GM21515 (cell line): ENCODE data around the gene MYO7A.
"Not testable (repeated sequence)": the region's sequence is repeated elsewhere in the genome, so short reads cannot be mapped to it uniquely, and the experiment has no call there.

ENCODE experiments used
- ATAC-seq: cut with Tn5 transposase; IDR thresholded peaks from one replicate; pipeline ENCODE4 v1.9.1; 2021; ENCODE audit not compliant: unreplicated experiment

The MYO7A gene

GRCh38 chr11:77092382-77092781 is 35.7 kb upstream of the MYO7A start:
- no peak for ATAC-seq

- no peak for ATAC-seq
Measured at GRCh38 chr11:77093056-77093891, 34.8 kb upstream of the MYO7A start.

- ATAC-seq = no peak
Measured at GRCh38 chr11:77093987-77094840, 33.8 kb upstream of the MYO7A start.

- no peak for ATAC-seq
Measured at GRCh38 chr11:77094841-77095365, 33.1 kb upstream of the MYO7A start.

GRCh38 chr11:77095551-77096490 is 32.2 kb upstream of the MYO7A start:
- ATAC-seq = no peak

- ATAC-seq = no peak
Measured at GRCh38 chr11:77096591-77097019, 31.4 kb upstream of the MYO7A start.

GRCh38 chr11:77097180-77097579 is 30.9 kb upstream of the MYO7A start:
- not testable (repeated sequence) for ATAC-seq

- ATAC-seq = no peak
Measured at GRCh38 chr11:77100166-77101042, 27.6 kb upstream of the MYO7A start.

- no peak for ATAC-seq
Measured at GRCh38 chr11:77101043-77101537, 27.0 kb upstream of the MYO7A start.

- no peak for ATAC-seq
Measured at GRCh38 chr11:77102246-77103210, 25.5 kb upstream of the MYO7A start, which contains the start of gene OMP. Gene OMP (plus strand): TSS chr11:77102840. CDS start chr11:77102840, 0 bp downstream.

GRCh38 chr11:77103319-77103718 is 24.7 kb upstream of the MYO7A start:
- ATAC-seq = no peak

- ATAC-seq = no peak
Measured at GRCh38 chr11:77104727-77105126, 23.3 kb upstream of the MYO7A start.

- ATAC-seq = no peak
Measured at GRCh38 chr11:77106321-77106720, 21.7 kb upstream of the MYO7A start.

GRCh38 chr11:77106759-77107158 is 21.3 kb upstream of the MYO7A start:
- ATAC-seq = no peak

- ATAC-seq = no peak
Measured at GRCh38 chr11:77107950-77108349, 20.1 kb upstream of the MYO7A start.

GRCh38 chr11:77108436-77108835 is 19.6 kb upstream of the MYO7A start:
- no peak for ATAC-seq

- ATAC-seq = no peak
Measured at GRCh38 chr11:77109236-77110019, 18.6 kb upstream of the MYO7A start.
